GM12864 (cell line): Measurements from ENCODE around the gene MPPE1.

Experiments
- DNase-seq: peaks from one replicate; pipeline ENCODE4 v3.0.0-alpha.2; 2011; ENCODE audit warnings: low read depth
- H3K4me3 ChIP-seq: 2 replicates; pipeline ENCODE4 v1.5.1; 2011; ENCODE audit warnings: mild to moderate bottlenecking, low read depth, low read length, control low read depth
- TF ChIP-seq, protein P1 (sequence below): IDR thresholded peaks from 2 replicates; pipeline ENCODE4 v1.5.1; 2011; ENCODE audit warnings: low read depth, mild to moderate bottlenecking, moderate library complexity, low read length, control low read depth, inconsistent platforms; ENCODE audit errors: missing control alignments

The MPPE1 gene

GRCh38 chr18:11844436-11844835, 63.7 kb downstream of the MPPE1 start:
- TF ChIP-seq, protein P1, sequence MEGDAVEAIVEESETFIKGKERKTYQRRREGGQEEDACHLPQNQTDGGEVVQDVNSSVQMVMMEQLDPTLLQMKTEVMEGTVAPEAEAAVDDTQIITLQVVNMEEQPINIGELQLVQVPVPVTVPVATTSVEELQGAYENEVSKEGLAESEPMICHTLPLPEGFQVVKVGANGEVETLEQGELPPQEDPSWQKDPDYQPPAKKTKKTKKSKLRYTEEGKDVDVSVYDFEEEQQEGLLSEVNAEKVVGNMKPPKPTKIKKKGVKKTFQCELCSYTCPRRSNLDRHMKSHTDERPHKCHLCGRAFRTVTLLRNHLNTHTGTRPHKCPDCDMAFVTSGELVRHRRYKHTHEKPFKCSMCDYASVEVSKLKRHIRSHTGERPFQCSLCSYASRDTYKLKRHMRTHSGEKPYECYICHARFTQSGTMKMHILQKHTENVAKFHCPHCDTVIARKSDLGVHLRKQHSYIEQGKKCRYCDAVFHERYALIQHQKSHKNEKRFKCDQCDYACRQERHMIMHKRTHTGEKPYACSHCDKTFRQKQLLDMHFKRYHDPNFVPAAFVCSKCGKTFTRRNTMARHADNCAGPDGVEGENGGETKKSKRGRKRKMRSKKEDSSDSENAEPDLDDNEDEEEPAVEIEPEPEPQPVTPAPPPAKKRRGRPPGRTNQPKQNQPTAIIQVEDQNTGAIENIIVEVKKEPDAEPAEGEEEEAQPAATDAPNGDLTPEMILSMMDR = no peak
- no peak for DNase-seq
- H3K4me3 ChIP-seq = no peak overlapping the region

GRCh38 chr18:11842562-11842961, 65.6 kb downstream of the MPPE1 start:
- TF ChIP-seq, protein P1 = no peak
- DNase-seq = no peak
- H3K4me3 ChIP-seq = no peak overlapping the region

DNA sequence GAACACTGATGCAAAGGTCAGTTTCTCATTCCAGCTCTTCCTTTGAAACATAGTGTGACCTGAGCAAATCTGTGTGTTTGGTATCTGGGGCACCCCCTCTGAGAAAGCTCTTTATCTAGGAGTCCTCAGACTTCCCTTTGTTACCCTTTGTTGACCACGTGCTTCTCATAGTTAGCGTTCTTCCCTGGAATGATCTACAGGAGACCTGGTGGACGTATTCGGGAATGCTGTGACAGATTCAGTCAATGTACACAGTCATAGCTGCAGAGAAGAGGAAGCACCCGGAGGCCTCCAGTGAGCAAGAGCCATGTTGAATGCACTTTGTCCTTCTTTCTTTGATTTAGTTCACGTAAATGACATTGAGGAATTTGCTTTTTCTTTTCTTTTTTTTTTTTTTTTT, 67.6 kb downstream of the MPPE1 start:
- TF ChIP-seq, protein P1 = no peak
- no peak for DNase-seq

GRCh38 chr18:11839556-11839955, 68.6 kb downstream of the MPPE1 start:
- H3K4me3 ChIP-seq = no peak overlapping the region
- DNase-seq = no peak
- TF ChIP-seq, protein P1 = no peak

More for the DNA sequence above, 67.6 kb downstream of the MPPE1 start:
- H3K4me3 ChIP-seq = no peak overlapping the region

DNA sequence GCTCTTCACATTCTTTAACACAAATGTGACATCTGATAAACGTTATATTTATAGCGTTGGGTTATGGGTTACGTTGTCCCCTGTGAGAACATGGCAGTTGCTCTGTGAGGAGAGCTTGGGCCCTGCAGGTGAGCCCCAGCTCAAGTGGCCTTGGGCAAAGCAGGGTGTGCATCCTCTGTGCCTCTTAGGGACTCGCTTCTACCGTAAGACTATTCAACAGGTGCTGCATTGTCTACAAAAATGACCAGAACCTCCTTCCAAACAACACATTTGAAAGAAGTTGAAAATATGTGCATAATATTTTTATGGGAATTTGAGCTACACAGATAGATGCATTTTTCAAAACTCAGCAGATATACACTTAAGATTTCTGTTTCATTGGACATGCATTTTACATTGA, 73.3 kb downstream of the MPPE1 start:
- no peak for DNase-seq
- no peak overlapping the region for H3K4me3 ChIP-seq
- TF ChIP-seq, protein P1 = no peak
